ENCODE measurements around the gene GNPTAB. TPM values are rescaled to one million over a fixed set of nuclear protein-coding genes. Genes with fewer than 3 reads are reported as not detected.

The GNPTAB gene
- total RNA-seq, 5 donors from 2014 or later (not counting 1 experiment from before 2014, with no cell fraction given) = 44.9 to 66.8 (median 57.0) TPM

- peaks cover 8 to 16% (median 14%) of the 10 kb centered on the region in 3 donors for H3K4me1 Mint-ChIP-seq
- H3K4me3 ChIP-seq (ENCODE audit: control insufficient read depth in 1 of 2, extremely low read depth in 1 of 2, low read length in 1 of 2) = no peak overlapping the region
- H3K9me3 ChIP-seq = no peaks in the 10 kb centered on the region
- no CpG with 5 or more reads among the region's 4 CpGs for WGBS (ENCODE audit: insufficient coverage)
- ChIA-PET POLR2A (interaction anchor here in 1 of 2 donors (0.6 kb wide), 1 partner anchor 135 kb away, joined by 3 read pairs; no protein-coding TSS in a partner anchor), CTCF (interaction anchor here (0.6 to 5.5 kb wide), 10 partner anchors 12 to 147 kb away, joined by 3 to 62 read pairs (median 4); partner anchors contain the start of gene GNPTAB (in 1 of the 2))
- H3K27ac ChIP-seq (ENCODE audit: low read length) = no peak overlapping the region
- no peak overlapping the region for H3K4me3 Mint-ChIP-seq
- no peaks in the 10 kb centered on the region for H3K9me3 Mint-ChIP-seq
- H3K27ac Mint-ChIP-seq = no peak overlapping the region
- H3K4me1 ChIP-seq (ENCODE audit: control insufficient read depth in 1 of 2, extremely low read depth in 1 of 2, insufficient read depth in 2 of 2, low read length in 2 of 2) = peaks cover 5 to 17% of the 10 kb centered on the region in 2 experiments
- ATAC-seq (replicated peaks in 1 of 4) (no peak), DNase-seq (no peak)
- H3K36me3 ChIP-seq (ENCODE audit: control insufficient read depth in 2 of 2, extremely low read depth in 1 of 2, insufficient read depth in 1 of 2, low read length in 1 of 2) = no peaks in the 10 kb centered on the region
- H3K27me3 Mint-ChIP-seq = no peaks in the 10 kb centered on the region
- H3K27me3 ChIP-seq (replicated peaks in 1 of 2; ENCODE audit: control insufficient read depth in 2 of 2, extremely low read depth in 1 of 2, insufficient read depth in 2 of 2, low read length in 1 of 2) = no peaks in the 10 kb centered on the region
- H3K36me3 Mint-ChIP-seq = no peaks in the 10 kb centered on the region
Observed at GRCh38 chr12:101841069-101841468, 10.3 kb upstream of the GNPTAB start.

- H3K4me1 ChIP-seq (ENCODE audit: control insufficient read depth in 1 of 2, extremely low read depth in 1 of 2, insufficient read depth in 2 of 2, low read length in 2 of 2) = peaks cover 5 to 17% of the 10 kb centered on the region in 2 experiments
- H3K27ac ChIP-seq (ENCODE audit: low read length) = no peak overlapping the region
- Mint-ChIP-seq H3K27me3 (no peaks in the 10 kb centered on the region), H3K36me3 (no peaks in the 10 kb centered on the region), H3K9me3 (no peaks in the 10 kb centered on the region), H3K27ac (peak overlapping the region in 1 of 2 donors; percentile 66), H3K4me3 (no peak overlapping the region), H3K4me1 (peaks cover 8 to 16% (median 14%) of the 10 kb centered on the region in 3 donors)
- POLR2A ChIA-PET = interaction anchor here in 1 of 2 donors (0.7 to 1.4 kb wide), 3 partner anchors 66 to 71 kb away, joined by 3 to 8 read pairs (median 6); no protein-coding TSS in a partner anchor
- DNase-seq = peak; percentile 25 to 87 (median 59)
- CTCF ChIA-PET = interaction anchor here (0.6 to 5.5 kb wide), 29 partner anchors 10 to 560 kb away, joined by 3 to 62 read pairs (median 5); partner anchors contain the start of genes GNPTAB (in 2 of the 2) and UTP20 (in 1 of the 2)
- H3K9me3 ChIP-seq = no peaks in the 10 kb centered on the region
- 88% methylated on average over 1 of the region's 6 CpGs for WGBS (ENCODE audit: insufficient coverage)
- H3K36me3 ChIP-seq (ENCODE audit: control insufficient read depth in 2 of 2, extremely low read depth in 1 of 2, insufficient read depth in 1 of 2, low read length in 1 of 2) = no peaks in the 10 kb centered on the region
- H3K27me3 ChIP-seq (replicated peaks in 1 of 2; ENCODE audit: control insufficient read depth in 2 of 2, extremely low read depth in 1 of 2, insufficient read depth in 2 of 2, low read length in 1 of 2) = no peaks in the 10 kb centered on the region
- H3K4me3 ChIP-seq (ENCODE audit: control insufficient read depth in 1 of 2, extremely low read depth in 1 of 2, low read length in 1 of 2) = no peak overlapping the region
- ATAC-seq (replicated peaks in 1 of 4) = peak; percentile 73 to 84 (median 79)
Observed at GRCh38 chr12:101839324-101840283, 8.8 kb upstream of the GNPTAB start.

- H3K27ac Mint-ChIP-seq = peak overlapping the region; percentile 63 to 66
- H3K4me1 Mint-ChIP-seq = peaks cover 8 to 16% (median 14%) of the 10 kb centered on the region in 3 donors
- Histone ChIP-seq H3K9me3 (no peaks in the 10 kb centered on the region), H3K36me3 (ENCODE audit: control insufficient read depth in 2 of 2, extremely low read depth in 1 of 2, insufficient read depth in 1 of 2, low read length in 1 of 2) (no peaks in the 10 kb centered on the region), H3K27me3 (replicated peaks in 1 of 2; ENCODE audit: control insufficient read depth in 2 of 2, extremely low read depth in 1 of 2, insufficient read depth in 2 of 2, low read length in 1 of 2) (no peaks in the 10 kb centered on the region), H3K27ac (ENCODE audit: low read length) (no peak overlapping the region), H3K4me3 (ENCODE audit: control insufficient read depth in 1 of 2, extremely low read depth in 1 of 2, low read length in 1 of 2) (no peak overlapping the region), H3K4me1 (ENCODE audit: control insufficient read depth in 1 of 2, extremely low read depth in 1 of 2, insufficient read depth in 2 of 2, low read length in 2 of 2) (peaks cover 5 to 17% of the 10 kb centered on the region in 2 experiments)
- H3K4me3 Mint-ChIP-seq = peak overlapping the region in 1 of 3 donors; percentile 9
- CTCF ChIA-PET = interaction anchor here (0.6 to 5.5 kb wide), 41 partner anchors 9 to 559 kb away, joined by 3 to 62 read pairs (median 5); partner anchors contain the start of genes GNPTAB (in 2 of the 2), ARL1 (in 1 of the 2), UTP20 (in 1 of the 2) and WASHC3 (in 1 of the 2)
- H3K36me3 Mint-ChIP-seq = no peaks in the 10 kb centered on the region
- H3K27me3 Mint-ChIP-seq = no peaks in the 10 kb centered on the region
- DNase-seq (peak in 1 of 35 experiments; percentile 55), ATAC-seq (replicated peaks in 1 of 4) (peak in 3 of 4 experiments; percentile 24 to 68 (median 54))
- no CpG with 5 or more reads among the region's 3 CpGs for WGBS (ENCODE audit: insufficient coverage)
- POLR2A ChIA-PET = interaction anchor here in 1 of 2 donors (0.6 to 1.4 kb wide), 5 partner anchors 10 to 1025 kb away, joined by 3 to 8 read pairs (median 5); no protein-coding TSS in a partner anchor
- H3K9me3 Mint-ChIP-seq = no peaks in the 10 kb centered on the region
Observed at GRCh38 chr12:101838628-101839323, 8.0 kb upstream of the GNPTAB start.

- ATAC-seq (replicated peaks in 1 of 4) = no peak
- no CpG with 5 or more reads among the region's 1 CpG for WGBS (ENCODE audit: insufficient coverage)
Observed at GRCh38 chr12:101832030-101832429, 1.3 kb upstream of the GNPTAB start.

GRCh38 chr12:101829639-101830366, 956 bp downstream of the GNPTAB start:
- no peaks in the 10 kb centered on the region for H3K9me3 Mint-ChIP-seq
- H3K4me1 ChIP-seq (ENCODE audit: control insufficient read depth in 1 of 2, extremely low read depth in 1 of 2, insufficient read depth in 2 of 2, low read length in 2 of 2) = peaks cover 27 to 34% of the 10 kb centered on the region in 2 experiments
- peak overlapping the region; percentile 87 to 91 for H3K4me3 ChIP-seq (ENCODE audit: control insufficient read depth in 1 of 2, extremely low read depth in 1 of 2, low read length in 1 of 2)
- ATAC-seq (replicated peaks in 1 of 4) (no peak), DNase-seq (peak in 2 of 35 experiments; percentile 17 to 24)
- whole genome bisulfite sequencing (ENCODE audit: insufficient coverage) = 6% methylated on average over 6 of the region's 11 CpGs
- H3K27me3 ChIP-seq (replicated peaks in 1 of 2; ENCODE audit: control insufficient read depth in 2 of 2, extremely low read depth in 1 of 2, insufficient read depth in 2 of 2, low read length in 1 of 2) = no peaks in the 10 kb centered on the region
- H3K27ac ChIP-seq (ENCODE audit: low read length) = peak overlapping the region; percentile 60
- H3K36me3 ChIP-seq (ENCODE audit: control insufficient read depth in 2 of 2, extremely low read depth in 1 of 2, insufficient read depth in 1 of 2, low read length in 1 of 2) = no peaks in the 10 kb centered on the region
- H3K9me3 ChIP-seq = no peaks in the 10 kb centered on the region
- ChIA-PET POLR2A (interaction anchor here (0.6 to 1.3 kb wide), 3 partner anchors 45 to 50 kb away, joined by 4 to 14 read pairs (median 6); no protein-coding TSS in a partner anchor), CTCF (interaction anchor here (0.6 to 5.7 kb wide), 25 partner anchors 8 to 1563 kb away, joined by 3 to 56 read pairs (median 5); partner anchors contain the start of genes DEPDC4 (in 1 of the 2) and SCYL2 (in 1 of the 2))
- peak overlapping the region; percentile 94 to 98 (median 97) for H3K4me3 Mint-ChIP-seq
- peaks cover 49 to 61% (median 58%) of the 10 kb centered on the region in 3 donors for H3K4me1 Mint-ChIP-seq
- no peaks in the 10 kb centered on the region for H3K27me3 Mint-ChIP-seq
- H3K36me3 Mint-ChIP-seq = no peaks in the 10 kb centered on the region
- peak overlapping the region; percentile 89 to 91 for H3K27ac Mint-ChIP-seq

More at GRCh38 chr12:101832030-101832429, 1.3 kb upstream of the GNPTAB start:
- DNase-seq = no peak
- Mint-ChIP-seq H3K27ac (no peak overlapping the region), H3K27me3 (no peaks in the 10 kb centered on the region), H3K4me3 (no peak overlapping the region), H3K9me3 (no peaks in the 10 kb centered on the region), H3K36me3 (no peaks in the 10 kb centered on the region), H3K4me1 (peaks cover 32 to 43% (median 41%) of the 10 kb centered on the region in 3 donors)
- H3K27me3 ChIP-seq (replicated peaks in 1 of 2; ENCODE audit: control insufficient read depth in 2 of 2, extremely low read depth in 1 of 2, insufficient read depth in 2 of 2, low read length in 1 of 2) = no peaks in the 10 kb centered on the region
- POLR2A ChIA-PET = interaction anchor here in 1 of 2 donors (0.6 kb wide), 1 partner anchor 92 kb away, joined by 6 read pairs; no protein-coding TSS in a partner anchor
- H3K27ac ChIP-seq (ENCODE audit: low read length) = no peak overlapping the region
- CTCF ChIA-PET = interaction anchor here (3.2 to 5.7 kb wide), 4 partner anchors 7 to 59 kb away, joined by 23 to 55 read pairs (median 27); no protein-coding TSS in a partner anchor
- H3K9me3 ChIP-seq = no peaks in the 10 kb centered on the region
- no peaks in the 10 kb centered on the region for H3K36me3 ChIP-seq (ENCODE audit: control insufficient read depth in 2 of 2, extremely low read depth in 1 of 2, insufficient read depth in 1 of 2, low read length in 1 of 2)
- no peak overlapping the region for H3K4me3 ChIP-seq (ENCODE audit: control insufficient read depth in 1 of 2, extremely low read depth in 1 of 2, low read length in 1 of 2)
- peaks cover 14 to 29% of the 10 kb centered on the region in 2 experiments for H3K4me1 ChIP-seq (ENCODE audit: control insufficient read depth in 1 of 2, extremely low read depth in 1 of 2, insufficient read depth in 2 of 2, low read length in 2 of 2)

Measured in T-cell (primary cell).